Measurements from ENCODE around the gene CAPN14. TPM values are rescaled to one million over a fixed set of nuclear protein-coding genes. Genes with fewer than 3 reads are reported as not detected.

Gene CAPN14
- total and polyA plus RNA-seq, 4 donors, result 0.05 to 0.08 TPM; not detected in 2

DNA sequence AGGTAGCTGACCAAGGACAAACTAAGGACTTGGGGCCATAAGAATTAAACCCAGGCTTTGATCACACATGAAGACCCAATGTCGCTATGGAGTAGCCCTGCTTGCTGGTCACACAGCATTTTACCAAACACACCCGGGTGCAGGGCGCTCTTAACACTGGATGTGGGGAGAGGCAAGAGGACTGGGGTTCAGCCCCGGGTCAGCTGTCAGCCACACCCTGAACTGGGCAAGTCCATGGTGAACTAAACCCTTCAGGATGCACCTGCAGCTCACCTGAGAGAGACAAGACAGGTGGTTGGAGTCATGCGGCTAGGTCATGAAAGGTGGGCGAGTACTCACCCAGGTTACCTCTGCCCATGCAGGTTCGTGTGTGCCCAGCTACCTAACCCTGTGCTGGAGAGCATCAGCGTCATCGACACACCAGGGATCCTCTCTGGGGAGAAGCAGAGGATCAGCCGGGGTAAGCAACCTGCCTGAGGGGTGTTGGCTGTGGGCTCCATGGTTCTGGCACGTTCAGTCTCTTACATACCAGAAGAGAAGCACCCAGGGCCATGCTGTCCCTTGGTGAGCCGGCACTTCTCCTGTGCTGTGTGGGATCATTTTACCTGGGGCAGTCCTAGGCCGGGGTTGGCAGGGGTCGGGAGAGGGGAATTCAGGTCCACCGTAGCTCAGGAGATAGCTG is 31.8 kb upstream of the CAPN14 start:
- Histone ChIP-seq H3K4me1 (ENCODE audit: control insufficient read depth in 4 of 4, insufficient read depth in 4 of 4, low read length in 3 of 4) (no peaks in the 10 kb centered on the region), H3K9me3 (ENCODE audit: control insufficient read depth in 4 of 4, low read length in 3 of 4) (no peaks in the 10 kb centered on the region), H3K4me3 (ENCODE audit: low read depth in 1 of 3, low read length in 3 of 3) (no peak overlapping the region), H3K36me3 (ENCODE audit: control insufficient read depth in 4 of 4, insufficient read depth in 3 of 4, low read depth in 1 of 4, low read length in 3 of 4) (no peaks in the 10 kb centered on the region), H3K27me3 (ENCODE audit: control insufficient read depth in 4 of 4, insufficient read depth in 4 of 4, low read length in 3 of 4) (no peaks in the 10 kb centered on the region), H3K9ac (ENCODE audit: low read depth in 1 of 2, low read length in 2 of 2) (no peak overlapping the region), H3K27ac (ENCODE audit: low read depth in 1 of 2, low read length in 2 of 2) (no peak overlapping the region)
- TF ChIP-seq RAD21 (IDR thresholded peaks at IDR 0.05), result no peak
- TF ChIP-seq FOXA2 (IDR thresholded peaks at IDR 0.05), result no peak
- no peak for TF ChIP-seq SP1 (IDR thresholded peaks at IDR 0.05)
- TF ChIP-seq JUND (IDR thresholded peaks at IDR 0.05), result no peak
- no peak for TF ChIP-seq CTCF (IDR thresholded peaks at IDR 0.05; ENCODE audit: low read depth, low read length, missing input control)
- no peak for TF ChIP-seq MAX (IDR thresholded peaks at IDR 0.05)
- no peak for TF ChIP-seq FOXA1 (IDR thresholded peaks at IDR 0.05)
- no peak for TF ChIP-seq HNF4G (IDR thresholded peaks at IDR 0.05)
- TF ChIP-seq YY1 (IDR thresholded peaks at IDR 0.05), result no peak
- no peak for TF ChIP-seq RXRA (IDR thresholded peaks at IDR 0.05)
- WGBS, result 94% methylated on average over 15 of the region's 15 CpGs
- DNase-seq (ENCODE audit: low spot score), result no peak

DNA sequence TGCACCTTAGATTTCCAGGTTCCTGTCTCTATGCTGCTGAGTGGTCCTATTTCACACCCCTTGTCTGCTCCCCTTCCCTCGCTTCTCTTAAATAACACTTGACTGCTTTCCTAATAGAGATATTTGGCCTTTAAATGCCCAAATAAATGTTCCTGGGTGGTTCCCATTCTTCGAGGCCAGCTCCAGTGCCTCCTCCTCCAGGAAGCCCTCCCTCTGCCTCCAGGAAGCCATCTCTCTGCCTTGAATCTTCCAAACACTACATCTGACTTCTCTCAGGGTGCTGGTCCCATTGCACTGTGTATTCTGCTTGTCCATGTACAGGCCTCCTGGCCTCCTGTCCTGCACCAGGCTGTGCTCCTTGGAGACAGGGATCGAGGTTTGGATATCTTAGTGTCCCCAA is 30.8 kb upstream of the CAPN14 start:
- Histone ChIP-seq H3K27ac (ENCODE audit: low read depth in 1 of 2, low read length in 2 of 2) (no peak overlapping the region), H3K9me3 (ENCODE audit: control insufficient read depth in 4 of 4, low read length in 3 of 4) (no peaks in the 10 kb centered on the region), H3K9ac (ENCODE audit: low read depth in 1 of 2, low read length in 2 of 2) (no peak overlapping the region), H3K4me1 (ENCODE audit: control insufficient read depth in 4 of 4, insufficient read depth in 4 of 4, low read length in 3 of 4) (no peaks in the 10 kb centered on the region), H3K4me3 (ENCODE audit: low read depth in 1 of 3, low read length in 3 of 3) (no peak overlapping the region), H3K36me3 (ENCODE audit: control insufficient read depth in 4 of 4, insufficient read depth in 3 of 4, low read depth in 1 of 4, low read length in 3 of 4) (no peaks in the 10 kb centered on the region), H3K27me3 (ENCODE audit: control insufficient read depth in 4 of 4, insufficient read depth in 4 of 4, low read length in 3 of 4) (no peaks in the 10 kb centered on the region)
- WGBS, result 84% methylated on average over 3 of the region's 3 CpGs
- TF ChIP-seq, protein P1, sequence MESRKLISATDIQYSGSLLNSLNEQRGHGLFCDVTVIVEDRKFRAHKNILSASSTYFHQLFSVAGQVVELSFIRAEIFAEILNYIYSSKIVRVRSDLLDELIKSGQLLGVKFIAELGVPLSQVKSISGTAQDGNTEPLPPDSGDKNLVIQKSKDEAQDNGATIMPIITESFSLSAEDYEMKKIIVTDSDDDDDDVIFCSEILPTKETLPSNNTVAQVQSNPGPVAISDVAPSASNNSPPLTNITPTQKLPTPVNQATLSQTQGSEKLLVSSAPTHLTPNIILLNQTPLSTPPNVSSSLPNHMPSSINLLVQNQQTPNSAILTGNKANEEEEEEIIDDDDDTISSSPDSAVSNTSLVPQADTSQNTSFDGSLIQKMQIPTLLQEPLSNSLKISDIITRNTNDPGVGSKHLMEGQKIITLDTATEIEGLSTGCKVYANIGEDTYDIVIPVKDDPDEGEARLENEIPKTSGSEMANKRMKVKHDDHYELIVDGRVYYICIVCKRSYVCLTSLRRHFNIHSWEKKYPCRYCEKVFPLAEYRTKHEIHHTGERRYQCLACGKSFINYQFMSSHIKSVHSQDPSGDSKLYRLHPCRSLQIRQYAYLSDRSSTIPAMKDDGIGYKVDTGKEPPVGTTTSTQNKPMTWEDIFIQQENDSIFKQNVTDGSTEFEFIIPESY (IDR thresholded peaks at IDR 0.05), result no peak
- TF ChIP-seq JUND (IDR thresholded peaks at IDR 0.05) (no peak), HNF4G (IDR thresholded peaks at IDR 0.05) (no peak), TAF1 (conservative IDR thresholded peaks at IDR 0.05) (no peak), MAX (IDR thresholded peaks at IDR 0.05) (no peak), ATF3 (IDR thresholded peaks at IDR 0.05) (no peak), FOXA2 (IDR thresholded peaks at IDR 0.05) (no peak), RXRA (IDR thresholded peaks at IDR 0.05) (no peak), YY1 (IDR thresholded peaks at IDR 0.05) (no peak), NR2F2 (IDR thresholded peaks at IDR 0.05) (no peak), CTCF (IDR thresholded peaks at IDR 0.05; ENCODE audit: low read depth, low read length, missing input control) (no peak), EGR1 (IDR thresholded peaks at IDR 0.05; ENCODE audit: low read depth in 2 of 2) (no peak), SP1 (IDR thresholded peaks at IDR 0.05) (no peak), RAD21 (IDR thresholded peaks at IDR 0.05) (no peak), FOXA1 (IDR thresholded peaks at IDR 0.05) (no peak), GABPA (IDR thresholded peaks at IDR 0.05 in 1 of 2, conservative IDR thresholded peaks at IDR 0.05 in 1 of 2) (no peak), HNF4A (conservative IDR thresholded peaks at IDR 0.05) (no peak)
- TF ChIP-seq, protein P2, sequence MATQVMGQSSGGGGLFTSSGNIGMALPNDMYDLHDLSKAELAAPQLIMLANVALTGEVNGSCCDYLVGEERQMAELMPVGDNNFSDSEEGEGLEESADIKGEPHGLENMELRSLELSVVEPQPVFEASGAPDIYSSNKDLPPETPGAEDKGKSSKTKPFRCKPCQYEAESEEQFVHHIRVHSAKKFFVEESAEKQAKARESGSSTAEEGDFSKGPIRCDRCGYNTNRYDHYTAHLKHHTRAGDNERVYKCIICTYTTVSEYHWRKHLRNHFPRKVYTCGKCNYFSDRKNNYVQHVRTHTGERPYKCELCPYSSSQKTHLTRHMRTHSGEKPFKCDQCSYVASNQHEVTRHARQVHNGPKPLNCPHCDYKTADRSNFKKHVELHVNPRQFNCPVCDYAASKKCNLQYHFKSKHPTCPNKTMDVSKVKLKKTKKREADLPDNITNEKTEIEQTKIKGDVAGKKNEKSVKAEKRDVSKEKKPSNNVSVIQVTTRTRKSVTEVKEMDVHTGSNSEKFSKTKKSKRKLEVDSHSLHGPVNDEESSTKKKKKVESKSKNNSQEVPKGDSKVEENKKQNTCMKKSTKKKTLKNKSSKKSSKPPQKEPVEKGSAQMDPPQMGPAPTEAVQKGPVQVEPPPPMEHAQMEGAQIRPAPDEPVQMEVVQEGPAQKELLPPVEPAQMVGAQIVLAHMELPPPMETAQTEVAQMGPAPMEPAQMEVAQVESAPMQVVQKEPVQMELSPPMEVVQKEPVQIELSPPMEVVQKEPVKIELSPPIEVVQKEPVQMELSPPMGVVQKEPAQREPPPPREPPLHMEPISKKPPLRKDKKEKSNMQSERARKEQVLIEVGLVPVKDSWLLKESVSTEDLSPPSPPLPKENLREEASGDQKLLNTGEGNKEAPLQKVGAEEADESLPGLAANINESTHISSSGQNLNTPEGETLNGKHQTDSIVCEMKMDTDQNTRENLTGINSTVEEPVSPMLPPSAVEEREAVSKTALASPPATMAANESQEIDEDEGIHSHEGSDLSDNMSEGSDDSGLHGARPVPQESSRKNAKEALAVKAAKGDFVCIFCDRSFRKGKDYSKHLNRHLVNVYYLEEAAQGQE (IDR thresholded peaks at IDR 0.05), result no peak
- DNase-seq (ENCODE audit: low spot score), result no peak

All from liver (tissue), 9 donors.